Superior temporal gyrus (tissue), 1 donor: ENCODE measurements around the gene DBNL.

Experiments used
- DNase-seq: peaks from one replicate; pipeline ENCODE4 v3.0.0-alpha.2; 2016; ENCODE audit errors: extremely low spot score

Gene DBNL

GRCh38 chr7:44109991-44110390, 65.5 kb downstream of the DBNL start:
- DNase-seq: no peak

- DNase-seq: no peak
These were observed 66.5 kb downstream of the DBNL start for GRCh38 chr7:44110719-44111635.
